GM23338 (cell line): ENCODE results near the gene ERI3.

Source experiments
- CREB1 ChIP-seq: fragments of 250-450 bp; sonication (Bioruptor Pico); IDR thresholded peaks from 2 replicates; pipeline ENCODE4 v1.5.0; 2020; ENCODE audit warnings: low read depth, mild to moderate bottlenecking, moderate library complexity
- CTCF ChIP-seq, 2 experiments: fragments of 200-600 bp in 1 of 2; sonication (generic) in 1 of 2; conservative IDR thresholded peaks; 2 replicates each; pipeline versions ENCODE4 v1.5.1 to v1.6.1; 2016 to 2017; ENCODE audit warnings: antibody characterized with exemption in 2 of 2, low read depth in 2 of 2, mild to moderate bottlenecking in 2 of 2, moderate library complexity in 1 of 2
- EZH2phosphoT487 ChIP-seq: fragments of 200-600 bp; sonication (generic); IDR thresholded peaks from one replicate; pipeline ENCODE4 v1.8.1; 2018; ENCODE audit warnings: antibody characterized with exemption; ENCODE audit not compliant: unreplicated experiment
- NANOG ChIP-seq: IDR thresholded peaks from 2 replicates; pipeline ENCODE4 v1.6.1; 2016; ENCODE audit warnings: antibody characterized with exemption, borderline replicate concordance
- POLR2AphosphoS5 ChIP-seq: IDR thresholded peaks from 2 replicates; pipeline ENCODE4 v1.6.1; 2016; ENCODE audit warnings: antibody characterized with exemption, low read depth
- REST ChIP-seq: IDR thresholded peaks from one replicate; pipeline ENCODE4 v1.6.1; 2018; ENCODE audit warnings: antibody characterized with exemption; ENCODE audit not compliant: unreplicated experiment
- STAT1 ChIP-seq: IDR thresholded peaks from one replicate; pipeline ENCODE4 v1.6.1; 2016; ENCODE audit warnings: antibody characterized with exemption; ENCODE audit not compliant: unreplicated experiment

GRCh38 chr1:44302541-44302940, 52.5 kb downstream of the ERI3 start:
- TF ChIP-seq REST (no peak), CTCF (conservative IDR thresholded peaks at IDR 0.05; ENCODE audit: low read depth in 2 of 2) (no peak), NANOG (no peak), POLR2AphosphoS5 (no peak), EZH2phosphoT487 (no peak), STAT1 (no peak), CREB1 (CRISPR knock-in tag) (no peak)
